KMS-11 (cell line): ENCODE results near the gene SDF2L1.
"Not testable (repeated sequence)": the region's sequence is repeated elsewhere in the genome, so short reads cannot be mapped to it uniquely, and the experiment has no call there.

ENCODE experiments used
- H2AFZ ChIP-seq: fragments of 200-600 bp; sonication (generic); 2 replicates; pipeline ENCODE4 v1.6.1; 2016; ENCODE audit warnings: antibody characterized with exemption, mixed run types, low read depth
- H3K27ac ChIP-seq: fragments of 200-600 bp; sonication (generic); 2 replicates; pipeline ENCODE4 v1.6.1; 2016; ENCODE audit warnings: mild to moderate bottlenecking, mixed run types
- H3K27me3 ChIP-seq: fragments of 200-600 bp; sonication (generic); 2 replicates; pipeline ENCODE4 v1.6.1; 2017; ENCODE audit warnings: mild to moderate bottlenecking, low read depth, mixed run types, moderate library complexity; ENCODE audit not compliant: insufficient read depth
- H3K36me3 ChIP-seq: fragments of 200-600 bp; sonication (generic); 2 replicates; pipeline ENCODE4 v1.6.1; 2017; ENCODE audit warnings: mild to moderate bottlenecking, mixed run types; ENCODE audit not compliant: insufficient read depth
- H3K4me1 ChIP-seq: fragments of 200-600 bp; sonication (generic); 2 replicates; pipeline ENCODE4 v1.6.1; 2016; ENCODE audit warnings: mild to moderate bottlenecking, low read depth, mixed run types; ENCODE audit not compliant: poor library complexity, severe bottlenecking
- H3K4me2 ChIP-seq: fragments of 200-600 bp; sonication (generic); 2 replicates; pipeline ENCODE4 v1.7.0; 2016; ENCODE audit warnings: mild to moderate bottlenecking, mixed run types
- H3K4me3 ChIP-seq: fragments of 200-600 bp; sonication (generic); IDR thresholded peaks from 2 replicates; pipeline ENCODE4 v1.6.1; 2017; ENCODE audit warnings: low read depth, low read length, mixed read lengths; ENCODE audit not compliant: insufficient read depth
- H3K79me2 ChIP-seq: fragments of 200-600 bp; sonication (generic); 2 replicates; pipeline ENCODE4 v1.6.1; 2016; ENCODE audit warnings: low read depth, mixed run types; ENCODE audit not compliant: insufficient read depth
- H3K9ac ChIP-seq: fragments of 200-600 bp; sonication (generic); 2 replicates; pipeline ENCODE4 v1.6.1; 2016; ENCODE audit warnings: mild to moderate bottlenecking, mixed run types
- H4K20me1 ChIP-seq: fragments of 200-600 bp; sonication (generic); 2 replicates; pipeline ENCODE4 v1.6.1; 2016; ENCODE audit warnings: mild to moderate bottlenecking, mixed run types; ENCODE audit not compliant: insufficient read depth
- CTCF ChIP-seq: fragments of 200-600 bp; sonication (generic); conservative IDR thresholded peaks from 2 replicates; pipeline ENCODE4 v1.6.1; 2017; ENCODE audit warnings: low read depth, mild to moderate bottlenecking, antibody characterized with exemption, low read length, moderate library complexity, mixed read lengths

SDF2L1 gene

GRCh38 chr22:21612858-21613257, 29.2 kb upstream of the SDF2L1 start:
- Histone ChIP-seq H3K4me2 (no peak overlapping the region), H3K36me3 (peaks cover 7% of the 10 kb centered on the region; the same call in 1 of the 2 replicates), H3K27me3 (no peaks in the 10 kb centered on the region), H3K79me2 (peaks cover 47% of the 10 kb centered on the region), H3K4me1 (no peaks in the 10 kb centered on the region), H2AFZ (no peak overlapping the region), H4K20me1 (no peaks in the 10 kb centered on the region), H3K27ac (no peak overlapping the region), H3K4me3 (no peak overlapping the region), H3K9ac (no peak overlapping the region)
- no peak for TF ChIP-seq CTCF

DNA sequence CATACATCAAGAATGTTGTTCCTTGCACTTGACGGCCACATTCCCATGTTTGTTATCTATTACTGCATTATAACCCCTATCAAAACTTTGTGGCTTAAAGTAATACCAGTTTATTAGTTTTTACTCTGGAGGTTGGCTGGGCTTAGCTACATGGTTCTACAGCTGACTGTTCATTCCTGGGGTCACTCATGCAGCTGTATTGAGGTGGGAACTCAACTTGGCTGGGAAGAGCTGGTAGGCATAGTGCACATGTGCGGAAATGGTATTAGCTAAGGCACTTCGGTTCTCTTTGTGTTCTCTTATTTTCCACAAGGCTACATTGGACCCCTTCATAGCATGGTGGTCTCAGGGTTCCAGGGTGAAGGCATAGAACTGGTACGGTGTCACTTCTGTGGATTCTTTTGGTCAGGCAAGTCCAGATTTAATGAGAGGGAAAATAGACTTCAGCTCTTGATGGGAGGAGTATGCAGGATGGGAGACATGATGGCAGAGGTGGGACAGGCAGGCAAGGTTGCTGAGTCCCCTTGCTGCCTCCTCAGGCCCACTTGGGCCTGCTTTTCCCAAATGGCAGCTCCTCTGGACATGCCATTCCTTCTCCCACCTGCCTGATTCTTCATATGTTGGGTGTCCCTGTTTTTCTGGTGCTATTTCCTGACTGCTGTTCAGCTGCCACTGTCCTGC, 28.4 kb upstream of the SDF2L1 start:
- Histone ChIP-seq H3K4me1 (no peaks in the 10 kb centered on the region), H2AFZ (no peak overlapping the region), H3K79me2 (peaks cover 43% of the 10 kb centered on the region), H3K36me3 (peaks cover 7% of the 10 kb centered on the region; the same call in 1 of the 2 replicates), H3K4me2 (no peak overlapping the region), H3K27ac (no peak overlapping the region), H3K27me3 (no peaks in the 10 kb centered on the region), H3K9ac (no peak overlapping the region), H3K4me3 (no peak overlapping the region), H4K20me1 (no peaks in the 10 kb centered on the region)
- TF ChIP-seq CTCF = no peak

DNA sequence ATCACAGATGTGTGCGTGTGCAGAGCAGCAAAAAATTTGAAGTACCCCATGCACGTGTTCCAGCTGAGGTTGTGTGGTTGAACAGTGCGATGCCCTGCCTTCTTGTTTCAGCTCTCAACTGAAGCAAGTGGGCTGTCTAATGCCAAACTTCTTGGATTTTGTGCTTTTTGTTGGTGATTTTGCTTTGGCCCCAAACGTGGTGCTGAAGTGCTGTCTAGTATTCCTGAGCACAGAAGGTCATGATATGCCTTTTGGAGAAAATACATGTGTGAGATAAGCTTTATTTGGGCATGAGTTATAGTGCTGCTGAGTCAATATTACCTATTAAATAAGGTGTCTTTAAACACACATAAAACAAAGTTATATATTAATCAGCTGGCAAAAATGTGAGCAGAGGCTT, 26.4 kb upstream of the SDF2L1 start:
- H3K36me3 ChIP-seq = peaks cover 7% of the 10 kb centered on the region; the same call in 1 of the 2 replicates
- no peaks in the 10 kb centered on the region for H3K27me3 ChIP-seq
- no peaks in the 10 kb centered on the region; the same call in 1 of the 2 replicates for H4K20me1 ChIP-seq
- H3K4me2 ChIP-seq = no peak overlapping the region
- no peak overlapping the region for H3K4me3 ChIP-seq
- H3K4me1 ChIP-seq = no peaks in the 10 kb centered on the region
- H3K27ac ChIP-seq = no peak overlapping the region
- no peak overlapping the region for H2AFZ ChIP-seq
- no peak for TF ChIP-seq CTCF
- H3K79me2 ChIP-seq = peaks cover 29% of the 10 kb centered on the region; the same call in 1 of the 2 replicates
- no peak overlapping the region for H3K9ac ChIP-seq

GRCh38 chr22:21617337-21617736, 24.8 kb upstream of the SDF2L1 start:
- peaks cover 29% of the 10 kb centered on the region; the same call in 1 of the 2 replicates for H3K79me2 ChIP-seq
- H3K4me3 ChIP-seq, H3K36me3 ChIP-seq, H3K27me3 ChIP-seq, H3K4me2 ChIP-seq, H2AFZ ChIP-seq, H3K4me1 ChIP-seq, H3K27ac ChIP-seq, H3K9ac ChIP-seq, H4K20me1 ChIP-seq: not testable (repeated sequence)

GRCh38 chr22:21621025-21621424, 21.1 kb upstream of the SDF2L1 start:
- Histone ChIP-seq H3K4me1 (peaks cover 4% of the 10 kb centered on the region), H3K4me3 (no peak overlapping the region), H3K27me3 (no peaks in the 10 kb centered on the region), H2AFZ (no peak overlapping the region), H4K20me1 (peaks cover 3% of the 10 kb centered on the region; the same call in 1 of the 2 replicates), H3K4me2 (no peak overlapping the region), H3K9ac (no peak overlapping the region), H3K79me2 (peaks cover 24% of the 10 kb centered on the region; the same call in 1 of the 2 replicates), H3K36me3 (no peaks in the 10 kb centered on the region), H3K27ac (no peak overlapping the region)
- no peak for TF ChIP-seq CTCF
